HCT116 (cell line): ENCODE results near the gene PROM2.

Experiments used
- CEBPB ChIP-seq: IDR thresholded peaks from 2 replicates; pipeline ENCODE4 v1.6.1; 2012; ENCODE audit warnings: low read depth
- CTCF ChIP-seq, 3 experiments: fragments of 200-600 bp in 1 of 3; sonication (generic) in 1 of 3; IDR thresholded peaks in 2 of 3; conservative IDR thresholded peaks in 1 of 3; 2 replicates each; pipeline ENCODE4 v1.5.1; 2012 to 2017; ENCODE audit warnings: low read depth in 2 of 3, low read length in 2 of 3, antibody characterized with exemption in 1 of 3, borderline replicate concordance in 1 of 3, control low read depth in 1 of 3, mild to moderate bottlenecking in 1 of 3, mixed read lengths in 1 of 3, mixed run types in 1 of 3, moderate library complexity in 1 of 3; ENCODE audit not compliant: insufficient read depth in 1 of 3
- POLR2A ChIP-seq: IDR thresholded peaks from 2 replicates; pipeline ENCODE4 v1.7.0; 2011; ENCODE audit warnings: borderline replicate concordance; ENCODE audit not compliant: insufficient read depth, insufficient read length; ENCODE audit errors: extremely low read depth
- TF ChIP-seq, protein P1 (sequence below): IDR thresholded peaks from 2 replicates; pipeline ENCODE4 v1.6.1; 2012

DNA sequence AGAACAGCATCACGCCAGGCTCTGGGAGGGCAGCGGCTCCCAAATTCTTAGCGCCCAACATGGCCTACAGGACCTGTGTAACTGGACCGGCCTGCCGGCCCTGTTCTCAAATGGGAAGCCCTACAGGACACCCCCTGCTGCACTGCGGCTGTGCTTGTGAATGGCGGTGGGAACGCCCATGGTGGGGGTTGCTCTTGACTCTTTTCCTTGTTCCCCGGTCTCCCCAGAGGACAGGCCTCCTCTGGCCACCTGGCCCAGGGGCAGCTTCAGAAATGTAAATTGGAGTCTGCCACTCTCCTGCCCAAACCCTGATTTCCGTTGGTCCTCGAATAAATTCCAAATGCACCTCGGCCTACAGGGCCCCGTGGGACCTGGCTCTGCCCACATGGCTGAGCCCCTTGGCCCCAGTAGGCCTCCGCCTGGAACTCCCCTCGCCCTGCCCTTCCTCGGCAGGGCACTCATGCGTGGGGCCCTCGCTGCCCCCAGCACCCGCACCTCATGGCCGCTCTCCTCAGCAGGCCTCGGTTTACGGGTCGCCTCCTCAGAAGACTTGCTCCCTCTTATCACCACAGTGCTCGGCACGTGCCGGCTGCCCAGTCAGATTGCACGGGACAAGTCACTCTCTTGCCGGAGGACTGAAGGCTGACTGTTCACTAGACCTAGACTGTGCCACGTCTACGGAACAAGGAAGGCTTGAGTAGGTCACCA, 52.3 kb downstream of the PROM2 start:
- TF ChIP-seq POLR2A, result no peak
- no peak for TF ChIP-seq CTCF (IDR thresholded peaks at IDR 0.05 in 2 of 3, conservative IDR thresholded peaks at IDR 0.05 in 1 of 3; ENCODE audit: borderline replicate concordance in 1 of 3, insufficient read depth in 1 of 3, low read depth in 2 of 3, low read length in 2 of 3)
- TF ChIP-seq, protein P1, sequence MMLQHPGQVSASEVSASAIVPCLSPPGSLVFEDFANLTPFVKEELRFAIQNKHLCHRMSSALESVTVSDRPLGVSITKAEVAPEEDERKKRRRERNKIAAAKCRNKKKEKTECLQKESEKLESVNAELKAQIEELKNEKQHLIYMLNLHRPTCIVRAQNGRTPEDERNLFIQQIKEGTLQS, result no peak
- no peak for TF ChIP-seq CEBPB
